ENCODE data around the gene CA10. TPM values are rescaled to one million over a fixed set of nuclear protein-coding genes. Genes with fewer than 3 reads are reported as not detected.

Gene CA10
- total and polyA plus RNA-seq, 2 of the 4 experiments (the other 2 are of a cell fraction): not detected

GRCh38 chr17:51946311-51946710 lies 212.2 kb downstream of the CA10 start:
- no peak overlapping the region for H2AFZ ChIP-seq (replicated peaks; ENCODE audit: low read length, poor library complexity)
- ChIA-PET CTCF (interaction anchor here (0.6 kb wide), 1 partner anchor 215 kb away, joined by 3 read pairs; no protein-coding TSS in a partner anchor), POLR2A (ENCODE audit: unreplicated experiment) (no interaction called here)
- no peaks in the 10 kb centered on the region for H3K79me1 ChIP-seq (ENCODE audit: low read depth in 1 of 2, low read length in 2 of 2)
- 33% methylated on average over 1 of the region's 2 CpGs; no CpG with 5 or more reads in 1 of the 2 experiments for WGBS, 2 experiments (ENCODE audit: extremely low coverage in 2 of 2, insufficient read length in 1 of 2)
- no peaks in the 10 kb centered on the region for H3K9me1 ChIP-seq (ENCODE audit: insufficient read depth, low read length)
- no peak for DNase-seq
- no peak overlapping the region for H3K23ac ChIP-seq (ENCODE audit: low read depth, low read length)
- no peak overlapping the region for H4K91ac ChIP-seq (ENCODE audit: insufficient read depth, low read depth, low read length)
- dilution Hi-C loops (cut with HindIII; ENCODE audit: low sequenced_read_pairs, unreplicated experiment) (no loop called here), intact Hi-C loops (cut with micrococcal nuclease) (no loop called here), in situ Hi-C loops (cut with MboI; ENCODE audit: low sequenced_read_pairs) (no loop called here)
- no TSS peak for BruUV-seq (replicated peaks)
- no peak overlapping the region for H2AK5ac ChIP-seq (ENCODE audit: low read depth, low read length)
- no peak overlapping the region for H2BK120ac ChIP-seq (ENCODE audit: low read depth, low read length)
- no peaks in the 10 kb centered on the region for H3K4me1 ChIP-seq (ENCODE audit: control insufficient read depth, insufficient read depth, low read length)
- no peak overlapping the region for H2BK15ac ChIP-seq (ENCODE audit: low read depth, low read length)
- H3K36me3 ChIP-seq (ENCODE audit: control insufficient read depth, insufficient read depth, low read length): no peaks in the 10 kb centered on the region
- H3K27ac ChIP-seq (ENCODE audit: insufficient read depth, low read length): no peak overlapping the region
- no peak overlapping the region for H2AK9ac ChIP-seq (replicated peaks; ENCODE audit: low read depth, low read length, poor library complexity)
- no peak for ATAC-seq (ENCODE audit: low read depth)
- no peak overlapping the region for H3K18ac ChIP-seq (ENCODE audit: low read depth, low read length)
- no peak for TF ChIP-seq RAD21 (IDR thresholded peaks at IDR 0.05; ENCODE audit: low read length)
- no peak for TF ChIP-seq CHD1 (IDR thresholded peaks at IDR 0.05; ENCODE audit: low read depth, low read length)
- TF ChIP-seq MAFK (IDR thresholded peaks at IDR 0.05; ENCODE audit: low read depth, low read length): no peak
- no peak for TF ChIP-seq SMC3 (IDR thresholded peaks at IDR 0.05; ENCODE audit: low read depth, low read length)
- TF ChIP-seq POLR2A (IDR thresholded peaks at IDR 0.05; ENCODE audit: low read depth, low read length): no peak
- TF ChIP-seq MAZ (IDR thresholded peaks at IDR 0.05; ENCODE audit: borderline replicate concordance, low read depth, low read length): no peak
- TF ChIP-seq NFE2L2 (IDR thresholded peaks at IDR 0.05; ENCODE audit: low read depth, low read length): no peak
- TF ChIP-seq CEBPB (IDR thresholded peaks at IDR 0.05; ENCODE audit: low read depth, low read length): no peak
- TF ChIP-seq USF2 (IDR thresholded peaks at IDR 0.05; ENCODE audit: low read depth, low read length): no peak
- no peak for TF ChIP-seq BHLHE40 (IDR thresholded peaks at IDR 0.05; ENCODE audit: low read depth, low read length)
- TF ChIP-seq RFX5 (IDR thresholded peaks at IDR 0.05; ENCODE audit: low read depth, low read length): no peak
- no peak for TF ChIP-seq RCOR1 (IDR thresholded peaks at IDR 0.05; ENCODE audit: insufficient replicate concordance, low read length)
- no peak for TF ChIP-seq ELK1 (IDR thresholded peaks at IDR 0.05; ENCODE audit: borderline replicate concordance, low read depth, low read length)
- H4K8ac ChIP-seq (ENCODE audit: low read depth in 2 of 2, low read length in 2 of 2): no peak overlapping the region
- H3K14ac ChIP-seq (replicated peaks; ENCODE audit: low read depth, low read length): no peak overlapping the region
- H3K27me3 ChIP-seq (ENCODE audit: control insufficient read depth, insufficient read depth, low read length): no peaks in the 10 kb centered on the region
- no peak overlapping the region for H2BK5ac ChIP-seq (ENCODE audit: low read depth, low read length, poor library complexity, severe bottlenecking)
- no peak overlapping the region for H3K4me3 ChIP-seq (ENCODE audit: insufficient read depth, low read depth, low read length)
- no peak overlapping the region for H3K4me2 ChIP-seq (ENCODE audit: low read depth, low read length)
- no peak overlapping the region for H3K56ac ChIP-seq (ENCODE audit: extremely low read depth, insufficient read depth, low read length)
- H3K9me3 ChIP-seq (ENCODE audit: control insufficient read depth, insufficient read depth, low read length): peaks cover 19% of the 10 kb centered on the region
- no peak overlapping the region for H3K9ac ChIP-seq (ENCODE audit: low read depth, low read length)
- no peak overlapping the region for H3K4ac ChIP-seq (ENCODE audit: low read depth, low read length)
- no peak overlapping the region for H4K5ac ChIP-seq (ENCODE audit: low read depth, low read length)
- H2BK20ac ChIP-seq (ENCODE audit: low read depth, low read length): no peak overlapping the region
- no peaks in the 10 kb centered on the region for H4K20me1 ChIP-seq (ENCODE audit: insufficient read depth, low read length)
